GM18505 (cell line): ENCODE data around the gene CLEC4F.

Experiments
- ATAC-seq: cut with Tn5 transposase; IDR thresholded peaks from one replicate; pipeline ENCODE4 v1.9.1; 2021; ENCODE audit not compliant: unreplicated experiment
- POLR2A ChIP-seq: IDR thresholded peaks from 4 replicates; pipeline ENCODE4 v1.6.1; 2011; ENCODE audit warnings: borderline replicate concordance; ENCODE audit not compliant: insufficient read depth, insufficient read length; ENCODE audit errors: extremely low read depth

Gene CLEC4F

DNA sequence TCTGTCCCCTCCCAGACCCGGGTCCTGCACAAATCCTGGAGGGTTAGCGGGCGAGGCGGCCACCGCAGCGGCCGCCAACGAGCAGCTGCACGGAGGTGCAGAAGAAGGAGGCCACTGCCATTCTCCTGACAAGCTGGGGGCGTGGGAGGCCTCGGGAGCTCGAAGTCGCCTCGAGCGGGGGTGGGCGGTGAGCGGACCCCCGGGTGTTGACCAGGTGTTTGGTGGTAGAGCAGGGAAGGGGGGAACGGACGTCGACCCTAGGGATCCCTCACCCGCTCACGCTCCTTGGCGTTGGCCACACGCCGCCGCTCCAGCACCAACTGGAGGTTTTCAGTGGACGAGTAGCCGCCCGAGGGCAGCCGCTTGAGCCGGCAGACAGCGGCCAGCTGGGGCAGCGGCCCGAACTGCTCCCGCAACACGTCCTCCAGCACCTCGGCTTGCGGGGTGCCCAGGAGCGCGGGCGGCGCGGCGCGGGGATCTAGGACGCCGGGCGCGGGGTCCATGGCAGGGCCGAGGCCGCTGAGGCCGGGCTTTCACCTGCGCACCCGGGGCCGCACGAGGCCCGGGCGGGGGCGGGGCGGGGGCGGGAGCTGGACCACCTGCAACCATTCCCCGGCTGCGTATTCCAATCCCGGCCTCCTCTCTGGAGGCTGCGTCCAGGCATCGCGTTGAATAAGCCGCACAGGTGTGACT lies 30.1 kb downstream of the CLEC4F start, which contains the start of gene FIGLA:
Gene FIGLA, minus strand, starts transcription at position 508 of the 693 bp plus-strand sequence. Its CDS starts 5 bp downstream, at position 503.
- no peak for ATAC-seq
- TF ChIP-seq POLR2A = no peak

DNA sequence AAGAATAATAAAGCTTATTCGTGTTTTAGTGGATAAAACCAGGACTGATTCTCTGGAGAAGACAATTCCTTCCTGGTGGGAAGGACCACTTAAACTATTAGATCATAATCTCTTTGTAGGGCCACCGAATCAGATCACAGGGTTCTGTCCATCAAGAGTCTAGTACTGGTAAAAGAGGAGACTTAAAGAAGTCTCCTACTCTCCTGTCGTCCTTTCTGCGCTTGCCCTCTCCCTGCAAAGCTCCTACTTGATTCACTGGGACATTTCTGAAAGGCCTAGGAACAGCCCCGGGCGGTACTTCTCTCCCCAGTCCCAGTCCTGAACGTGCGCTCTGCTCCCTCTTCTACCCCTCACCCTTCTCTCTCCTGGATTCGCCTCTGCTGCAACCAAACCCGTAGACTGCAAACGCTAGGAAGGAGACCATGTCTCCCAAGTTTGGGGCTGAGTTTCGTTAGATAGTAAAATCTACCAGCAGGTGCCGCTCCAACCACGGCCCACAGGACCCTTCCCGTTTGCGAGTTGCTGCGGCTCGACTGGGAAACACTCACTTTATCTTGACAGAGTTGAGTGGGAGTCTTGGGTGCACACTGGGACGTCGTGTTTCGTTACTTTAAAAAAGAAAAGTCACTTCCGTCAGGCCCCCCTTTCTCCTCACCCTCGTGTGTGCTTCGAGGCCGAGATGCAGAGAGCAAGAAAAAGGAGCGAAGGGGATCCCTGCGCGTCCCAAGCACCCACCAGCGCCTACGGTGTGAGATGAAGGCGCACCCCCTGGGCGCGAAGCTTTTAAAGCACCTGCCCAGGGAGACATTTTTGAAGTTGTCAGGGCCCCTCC lies 30.9 kb downstream of the CLEC4F start:
- no peak for TF ChIP-seq POLR2A
- ATAC-seq = no peak

DNA sequence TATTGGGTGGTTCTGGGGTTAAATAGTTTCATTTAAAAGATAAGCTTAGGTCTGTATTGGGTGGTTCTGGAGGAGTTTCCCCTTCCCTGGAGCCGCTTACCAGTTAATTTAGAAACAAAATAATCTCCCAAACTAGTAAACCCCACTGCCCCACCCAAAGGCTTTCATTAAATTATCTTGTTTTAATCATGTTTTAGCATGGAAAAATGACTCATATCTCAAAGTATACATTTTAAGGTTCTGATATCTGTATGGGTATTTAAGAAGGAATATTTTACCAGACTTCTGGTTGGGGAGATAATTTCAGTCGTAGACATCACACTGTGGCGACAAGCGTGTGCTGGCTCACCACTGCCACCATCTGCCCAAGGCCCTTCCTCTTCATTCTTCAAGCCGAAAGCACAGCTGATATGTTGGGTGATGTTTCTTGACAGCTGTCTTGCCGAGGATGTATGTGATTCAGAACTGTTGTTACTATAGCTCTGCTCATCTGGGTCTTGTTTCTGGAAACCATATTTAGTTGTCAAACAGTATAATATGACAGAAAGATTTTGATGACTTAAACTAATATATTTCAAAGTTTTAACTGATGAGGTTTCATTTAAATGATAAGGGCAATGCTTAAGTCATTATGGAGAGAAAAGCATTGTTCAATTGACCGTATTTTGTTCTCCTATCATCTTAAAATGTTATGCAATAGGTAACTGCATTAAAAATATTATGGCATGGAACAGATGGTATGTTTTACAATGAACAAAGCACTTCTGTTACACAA lies 35.1 kb downstream of the CLEC4F start:
- no peak for TF ChIP-seq POLR2A
- ATAC-seq = no peak

DNA sequence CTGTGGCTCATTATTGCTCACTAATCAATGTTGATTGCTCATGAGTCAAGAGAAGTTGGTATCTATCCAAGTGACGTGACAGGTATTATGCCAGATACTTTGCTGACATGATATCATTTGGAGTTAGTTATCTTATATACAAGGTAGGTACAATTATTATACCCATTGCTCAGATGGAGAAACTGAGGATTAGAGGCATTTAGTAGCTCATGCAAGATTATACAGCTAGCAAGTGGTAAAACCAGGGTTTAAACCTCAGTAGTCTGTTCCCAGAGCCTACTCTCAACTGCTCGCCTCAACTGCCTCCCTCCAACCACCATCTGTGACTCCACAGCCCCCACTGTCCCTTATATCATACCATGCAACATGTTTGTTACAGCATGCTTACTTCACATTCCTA lies 36.1 kb downstream of the CLEC4F start:
- no peak for TF ChIP-seq POLR2A
- ATAC-seq = no peak

DNA sequence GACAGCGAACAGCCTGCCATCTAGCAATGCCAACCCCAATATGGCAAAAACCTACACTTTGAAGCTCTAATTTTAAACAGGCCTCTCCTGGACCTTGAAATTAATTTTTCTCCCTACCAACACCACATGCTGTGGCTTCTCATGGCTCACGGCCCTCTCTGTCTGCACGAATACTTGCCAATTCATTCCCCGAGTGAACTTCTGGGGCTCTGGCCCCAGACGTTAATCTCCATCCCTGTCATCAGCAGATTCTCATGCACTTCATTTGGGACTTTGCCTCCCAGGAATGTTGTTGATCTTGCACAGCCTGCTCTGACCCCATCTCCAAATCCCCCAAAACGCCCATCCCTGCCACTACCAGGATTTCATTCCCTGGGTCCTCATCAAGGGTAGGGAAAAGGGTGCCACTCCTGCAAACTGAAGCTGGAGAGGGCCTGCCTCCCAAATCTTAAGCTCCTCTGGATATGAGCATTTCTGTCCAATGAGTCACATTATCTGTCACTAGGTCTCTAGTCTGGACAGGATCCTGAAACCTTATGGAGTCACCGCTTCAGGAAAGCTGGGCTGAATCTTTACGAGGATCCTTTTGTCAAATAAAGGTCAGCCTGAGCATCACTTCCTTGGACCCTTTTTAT lies 40.4 kb downstream of the CLEC4F start:
- no peak for ATAC-seq
- TF ChIP-seq POLR2A = no peak

DNA sequence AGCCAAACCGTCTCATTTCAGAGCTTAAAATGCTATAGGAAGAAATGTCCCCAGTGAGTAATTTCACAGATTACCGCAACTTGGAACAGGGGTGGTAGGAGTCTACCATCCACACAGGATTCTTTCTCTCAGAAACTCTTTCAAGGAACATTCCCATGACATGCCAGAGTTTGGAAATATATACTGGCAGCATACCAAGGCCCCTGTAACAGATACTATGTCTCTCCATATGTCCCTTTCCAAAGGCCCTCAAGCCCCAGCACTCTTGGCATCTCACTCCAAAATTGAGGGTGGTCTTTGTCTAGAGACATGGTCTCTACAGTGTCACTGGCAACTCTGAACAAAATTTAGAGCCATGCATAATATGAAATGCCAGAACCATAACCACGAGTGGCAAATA lies 40.9 kb downstream of the CLEC4F start:
- TF ChIP-seq POLR2A = no peak
- no peak for ATAC-seq

DNA sequence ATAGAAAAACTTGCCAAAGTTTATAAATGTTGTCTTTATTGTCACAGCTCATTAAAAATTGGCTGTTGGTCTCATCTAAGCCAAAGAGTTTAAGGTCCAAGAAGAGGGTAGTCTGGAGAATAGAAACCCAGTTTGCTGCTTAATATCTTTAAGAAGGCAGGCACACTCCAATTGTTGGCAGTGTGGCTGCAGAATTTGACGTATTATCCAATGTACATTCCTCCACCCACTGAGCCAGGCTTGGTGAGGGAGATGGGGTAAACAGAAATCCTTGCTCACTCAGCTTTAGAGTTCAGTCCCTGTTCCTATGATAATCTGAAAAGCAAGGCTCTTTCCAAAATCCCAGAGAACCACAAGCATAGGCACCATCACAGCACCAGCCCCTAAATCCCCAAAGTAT lies 41.7 kb downstream of the CLEC4F start:
- no peak for TF ChIP-seq POLR2A
- ATAC-seq = no peak

DNA sequence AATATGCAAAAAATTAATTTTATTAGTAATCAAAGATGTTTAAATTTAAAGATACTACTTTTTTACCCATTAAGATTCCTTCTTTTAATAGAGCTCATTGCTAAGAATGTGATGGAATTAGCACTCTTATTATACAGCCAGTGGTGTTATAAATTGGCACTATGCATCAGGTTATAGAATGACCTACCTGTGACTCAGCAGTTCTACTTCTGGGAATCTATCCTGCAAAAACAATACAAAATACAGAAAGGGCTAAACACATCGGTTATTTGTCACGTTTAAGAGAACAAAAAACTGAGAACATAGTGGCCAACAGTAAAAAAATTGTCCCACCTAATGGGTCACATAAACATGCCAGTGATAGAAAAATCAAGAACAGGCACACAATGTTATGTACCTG lies 42.9 kb downstream of the CLEC4F start:
- ATAC-seq = no peak
- TF ChIP-seq POLR2A = no peak

DNA sequence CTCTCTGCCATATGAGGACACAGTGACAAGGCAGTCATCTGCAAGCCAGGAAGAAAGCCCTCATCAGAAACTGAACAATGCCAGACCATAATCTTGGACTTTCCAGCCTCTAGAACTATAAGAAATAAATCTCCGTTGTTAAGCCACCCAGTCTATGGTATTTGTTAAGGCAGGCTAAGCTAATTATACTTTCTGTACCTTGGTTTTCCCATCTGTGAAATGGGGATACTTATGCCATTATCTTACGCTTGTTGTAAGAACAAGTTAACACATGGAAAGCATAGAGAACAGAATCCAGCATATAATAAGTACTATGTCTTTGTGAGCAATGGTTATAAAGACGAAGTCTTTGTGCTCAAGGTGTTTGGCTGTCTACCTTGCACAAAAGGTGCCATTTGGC lies 44.1 kb downstream of the CLEC4F start:
- no peak for ATAC-seq
- no peak for TF ChIP-seq POLR2A

DNA sequence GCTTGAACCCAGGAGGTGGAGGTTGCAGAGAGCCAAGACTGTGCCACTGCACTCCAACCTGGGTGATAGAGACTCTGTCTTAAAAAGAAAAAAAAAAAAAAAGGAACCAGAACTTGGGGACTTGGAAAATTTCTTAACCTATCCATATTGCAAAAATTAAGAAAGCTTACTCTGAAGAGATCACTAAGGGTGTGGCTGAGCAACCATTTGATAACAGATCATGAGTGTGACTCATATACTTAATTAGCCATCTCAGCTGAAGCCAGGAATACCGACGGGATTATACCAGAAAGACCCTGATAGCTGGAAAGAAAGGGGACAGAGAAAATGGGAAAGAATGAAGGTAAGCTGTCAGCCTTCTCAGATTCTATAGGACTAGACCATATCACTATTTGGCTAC lies 45.3 kb downstream of the CLEC4F start:
- no peak for TF ChIP-seq POLR2A
- ATAC-seq = no peak

DNA sequence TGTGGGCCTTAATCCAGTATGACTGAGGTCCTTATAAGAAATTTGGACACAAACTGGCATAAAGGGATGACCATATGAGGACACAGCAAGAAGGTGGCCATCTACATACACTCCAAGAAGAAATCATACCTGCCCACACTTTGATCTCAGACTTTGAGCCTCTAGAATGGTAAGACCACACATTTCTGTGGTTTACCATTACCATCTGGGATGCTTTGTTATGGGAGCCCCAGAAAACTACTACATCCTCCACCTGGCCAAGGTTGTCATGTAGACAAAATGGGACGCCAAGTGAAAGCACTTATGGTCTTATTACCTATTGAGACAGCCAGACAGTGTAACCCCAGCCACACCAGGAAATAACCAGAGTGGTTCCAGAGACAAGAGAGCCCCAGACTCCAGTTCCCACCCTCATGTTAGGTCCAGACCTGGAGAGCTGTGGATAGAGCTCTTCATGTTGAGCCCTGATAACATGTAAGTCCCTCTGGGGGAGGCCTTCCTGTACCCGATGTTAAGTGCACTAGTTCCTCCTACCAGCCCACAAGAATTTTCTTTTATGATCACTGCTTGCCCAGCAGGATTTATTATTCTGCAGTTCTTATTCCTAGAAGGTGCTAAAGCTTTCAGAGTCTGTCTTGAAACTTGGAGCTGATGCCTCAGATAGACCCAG lies 47.8 kb downstream of the CLEC4F start:
- TF ChIP-seq POLR2A = no peak

DNA sequence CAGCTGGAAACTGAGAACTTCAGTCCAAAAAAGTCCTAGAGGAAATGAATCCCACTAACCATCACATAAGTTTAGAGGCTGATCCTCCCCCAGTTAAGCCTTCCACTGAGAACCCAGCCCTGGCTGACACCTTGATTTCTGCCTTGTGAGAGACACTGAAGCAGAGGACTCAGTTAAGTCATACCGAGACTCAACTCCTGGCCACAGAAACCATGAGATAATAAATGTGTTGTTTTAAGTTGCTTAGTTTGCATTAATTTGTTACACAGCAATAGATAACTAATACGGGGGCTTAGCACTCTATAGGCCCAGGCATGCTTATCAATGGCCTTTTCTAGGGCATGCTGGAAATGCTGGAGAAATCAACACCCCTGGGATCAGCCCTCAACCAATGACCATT lies 49.0 kb downstream of the CLEC4F start:
- peak; percentile 54 for ATAC-seq
- no peak for TF ChIP-seq POLR2A

More for the DNA sequence above, 47.8 kb downstream of the CLEC4F start:
- no peak for ATAC-seq
